H1 (cell line): ENCODE results near the gene RABGAP1. TPM values are rescaled to one million over a fixed set of nuclear protein-coding genes. Genes with fewer than 3 reads are reported as not detected.

ENCODE experiments used
- CTCF ChIA-PET: fragments of 300-600 bp; sonication (Branson Sonifier 250); formaldehyde crosslinking; loops from one replicate; lab custom pipeline; 2021; ENCODE audit not compliant: partially characterized antibody; lab: Charles Lee
- POLR2A ChIA-PET: fragments of 300-600 bp; sonication (Branson Sonifier 250); formaldehyde crosslinking; loops from one replicate; lab custom pipeline; 2021; ENCODE audit warnings: inconsistent platforms; ENCODE audit not compliant: partially characterized antibody; lab: Charles Lee
- DNase-seq, 2 experiments: peaks; one replicate each; pipeline versions ENCODE4 v3.0.0 to v3.0.0-alpha.2; 2010 to 2022; ENCODE audit warnings: low spot score in 2 of 2, low read depth in 1 of 2, mixed read lengths in 1 of 2
- FAIRE-seq: peaks from 2 replicates; lab custom pipeline; 2011; peaks lifted over from hg19 to GRCh38; lab: Jason Lieb, UNC
- H2AFZ ChIP-seq: 2 replicates; pipeline ENCODE4 v1.8.1; 2012; ENCODE audit warnings: low read length, inconsistent platforms
- H2AK5ac ChIP-seq: 2 replicates; pipeline ENCODE4 v1.6.1; 2013; ENCODE audit warnings: low read depth, low read length
- H2BK120ac ChIP-seq: replicated peaks from 2 replicates; pipeline ENCODE3; 2013; ENCODE audit warnings: low read depth, low read length, inconsistent platforms
- H2BK12ac ChIP-seq: 2 replicates; pipeline ENCODE4 v1.6.1; 2013; ENCODE audit warnings: low read depth, low read length
- H2BK15ac ChIP-seq: 2 replicates; pipeline ENCODE4 v1.6.1; 2013; ENCODE audit warnings: low read length
- H2BK20ac ChIP-seq: 2 replicates; pipeline ENCODE4 v1.6.1; 2013; ENCODE audit warnings: low read length
- H2BK5ac ChIP-seq: 2 replicates; pipeline ENCODE4 v1.6.1; 2013; ENCODE audit warnings: low read depth, low read length
- H3K14ac ChIP-seq: 2 replicates; pipeline ENCODE4 v1.6.1; 2013; ENCODE audit warnings: inconsistent platforms; ENCODE audit not compliant: insufficient read length
- H3K18ac ChIP-seq: 2 replicates; pipeline ENCODE4 v1.6.1; 2013; ENCODE audit warnings: low read length; ENCODE audit errors: extremely low read depth
- H3K23ac ChIP-seq: 2 replicates; pipeline ENCODE4 v1.6.1; 2013; ENCODE audit warnings: inconsistent platforms; ENCODE audit not compliant: insufficient read length
- H3K23me2 ChIP-seq: 2 replicates; pipeline ENCODE4 v1.6.1; 2013; ENCODE audit warnings: low read depth, low read length
- H3K27ac ChIP-seq: 2 replicates; pipeline ENCODE4 v1.6.1; 2011; ENCODE audit warnings: low read depth, low read length, inconsistent platforms
- H3K27me3 ChIP-seq, 4 experiments: replicated peaks in 1 of 4; 1 replicate in 1 of 4; 2 replicates in 3 of 4; pipeline versions ENCODE4 v1.6.1 to v1.8.1; 2011 to 2013; ENCODE audit warnings: low read length in 3 of 4, mild to moderate bottlenecking in 3 of 4, inconsistent platforms in 2 of 4, mixed read lengths in 2 of 4, moderate library complexity in 1 of 4; ENCODE audit not compliant: control insufficient read depth in 3 of 4, insufficient read depth in 3 of 4; ENCODE audit errors: extremely low read depth in 1 of 4
- H3K36me3 ChIP-seq, 4 experiments: 2 replicates each; pipeline versions ENCODE4 v1.6.1 to v1.8.1; 2011 to 2013; ENCODE audit warnings: mild to moderate bottlenecking in 4 of 4, low read length in 3 of 4, moderate library complexity in 2 of 4, control low read depth in 1 of 4, inconsistent platforms in 1 of 4; ENCODE audit not compliant: insufficient read depth in 4 of 4, control insufficient read depth in 2 of 4
- H3K4ac ChIP-seq: replicated peaks from 2 replicates; pipeline ENCODE3; 2013; ENCODE audit warnings: low read length, low read depth, mixed read lengths, inconsistent platforms; ENCODE audit not compliant: insufficient read length
- H3K4me1 ChIP-seq, 4 experiments: replicated peaks in 1 of 4; 1 replicate in 1 of 4; 2 replicates in 3 of 4; pipeline versions ENCODE4 v1.6.1 to v1.8.1; 2011 to 2013; ENCODE audit warnings: low read length in 3 of 4, inconsistent platforms in 2 of 4, mixed read lengths in 1 of 4; ENCODE audit not compliant: insufficient read depth in 4 of 4, control insufficient read depth in 3 of 4
- H3K4me2 ChIP-seq, 2 experiments: 2 replicates each; pipeline versions ENCODE4 v1.6.1 to v1.8.1; 2011 to 2013; ENCODE audit warnings: low read depth in 2 of 2, low read length in 2 of 2, control low read depth in 1 of 2, inconsistent platforms in 1 of 2, mild to moderate bottlenecking in 1 of 2; ENCODE audit not compliant: insufficient read depth in 1 of 2
- H3K4me3 ChIP-seq, 4 experiments: fragments of 200-600, 300-600 bp in 1 of 4; sonication (generic), shearing (Covaris generic), sonication (Bioruptor Twin) in 1 of 4; 2 replicates each; pipeline versions ENCODE4 v1.5.1 to v1.8.1; 2011 to 2016; ENCODE audit warnings: low read length in 4 of 4, low read depth in 3 of 4, control low read depth in 2 of 4, inconsistent platforms in 2 of 4, mild to moderate bottlenecking in 2 of 4, mixed read lengths in 1 of 4, moderate library complexity in 1 of 4; ENCODE audit not compliant: insufficient read depth in 2 of 4; ENCODE audit errors: extremely low read depth in 1 of 4
- H3K56ac ChIP-seq: replicated peaks from 2 replicates; pipeline ENCODE3; 2013; ENCODE audit warnings: low read depth, mild to moderate bottlenecking, mixed read lengths, low read length, inconsistent platforms; ENCODE audit not compliant: insufficient read length
- H3K79me1 ChIP-seq: 2 replicates; pipeline ENCODE4 v1.6.1; 2013; ENCODE audit warnings: low read depth, low read length, control low read depth
- H3K79me2 ChIP-seq, 2 experiments: 2 replicates each; pipeline versions ENCODE4 v1.6.1 to v1.8.1; 2012 to 2013; ENCODE audit warnings: low read length in 2 of 2, mild to moderate bottlenecking in 2 of 2, inconsistent platforms in 1 of 2; ENCODE audit not compliant: insufficient read depth in 2 of 2, control insufficient read depth in 1 of 2
- H3K9ac ChIP-seq, 4 experiments: replicated peaks in 1 of 4; 1 replicate in 1 of 4; 2 replicates in 3 of 4; pipeline versions ENCODE4 v1.6.1 to v1.8.1; 2011 to 2013; ENCODE audit warnings: low read depth in 3 of 4, low read length in 3 of 4, control low read depth in 2 of 4, mild to moderate bottlenecking in 2 of 4, moderate library complexity in 2 of 4, inconsistent platforms in 1 of 4; ENCODE audit errors: extremely low read depth in 1 of 4
- H3K9me3 ChIP-seq, 2 experiments: 2 replicates each; pipeline versions ENCODE4 v1.6.1 to v1.8.1; 2012 to 2013; ENCODE audit warnings: mild to moderate bottlenecking in 2 of 2, moderate library complexity in 2 of 2, control low read depth in 1 of 2, inconsistent platforms in 1 of 2, low read depth in 1 of 2, low read length in 1 of 2, mixed read lengths in 1 of 2; ENCODE audit not compliant: insufficient read depth in 2 of 2
- H4K20me1 ChIP-seq, 2 experiments: replicated peaks in 1 of 2; 2 replicates each; pipeline versions ENCODE3 to v1.8.1; 2011 to 2013; ENCODE audit warnings: inconsistent platforms in 2 of 2, low read length in 2 of 2, mild to moderate bottlenecking in 1 of 2; ENCODE audit not compliant: insufficient read depth in 2 of 2, control insufficient read depth in 1 of 2
- H4K5ac ChIP-seq: 2 replicates; pipeline ENCODE4 v1.6.1; 2013; ENCODE audit warnings: low read length, low read depth, mixed read lengths, inconsistent platforms; ENCODE audit not compliant: insufficient read length
- H4K8ac ChIP-seq: 2 replicates; pipeline ENCODE4 v1.8.0; 2013; ENCODE audit warnings: mild to moderate bottlenecking, moderate library complexity, low read length, inconsistent platforms; ENCODE audit not compliant: insufficient read depth; ENCODE audit errors: extremely low read depth
- H4K91ac ChIP-seq: replicated peaks from 2 replicates; pipeline ENCODE3; 2013; ENCODE audit warnings: low read length, mixed read lengths, inconsistent platforms; ENCODE audit not compliant: insufficient read length
- ASH2L ChIP-seq: fragments of 200-600, 300-600 bp; sonication (generic); IDR thresholded peaks from one replicate; pipeline ENCODE4 v1.7.1; 2017; ENCODE audit warnings: low read length
- BACH1 ChIP-seq: IDR thresholded peaks from 2 replicates; pipeline ENCODE4 v1.6.1; 2012; ENCODE audit warnings: low read length, improper control_type of control experiment
- CBX8 ChIP-seq: fragments of 300-800, 300-1000 bp; sonication (generic); IDR thresholded peaks from 2 replicates; pipeline ENCODE4 v1.7.1; 2016; ENCODE audit warnings: low read depth, low read length, borderline replicate concordance
- EZH2 ChIP-seq: fragments of 200-600 bp; sonication (generic); IDR thresholded peaks from 2 replicates; pipeline ENCODE4 v1.7.1; 2012; ENCODE audit warnings: low read depth, mild to moderate bottlenecking, moderate library complexity, low read length, inconsistent platforms; ENCODE audit not compliant: severe bottlenecking
- FOSL1 ChIP-seq: IDR thresholded peaks from 2 replicates; pipeline ENCODE4 v1.6.1; 2011; ENCODE audit warnings: mild to moderate bottlenecking, low read depth, low read length, moderate library complexity; ENCODE audit not compliant: insufficient read depth
- MAFK ChIP-seq: IDR thresholded peaks from 2 replicates; pipeline ENCODE4 v1.6.1; 2012; ENCODE audit warnings: low read depth, mild to moderate bottlenecking, improper control_type of control experiment, low read length
- POLR2AphosphoS5 ChIP-seq: IDR thresholded peaks from 2 replicates; pipeline ENCODE4 v1.6.1; 2011; ENCODE audit warnings: low read depth, low read length
- SIRT6 ChIP-seq: IDR thresholded peaks from one replicate; pipeline ENCODE4 v1.7.1; 2012; ENCODE audit warnings: low read length, inconsistent platforms
- SP1 ChIP-seq: IDR thresholded peaks from 2 replicates; pipeline ENCODE4 v1.6.1; 2011; ENCODE audit warnings: low read depth, low read length
- SP2 ChIP-seq: IDR thresholded peaks from 2 replicates; pipeline ENCODE4 v1.6.1; 2012; ENCODE audit warnings: mild to moderate bottlenecking, low read length, inconsistent platforms
- TAF1 ChIP-seq: IDR thresholded peaks from 2 replicates; pipeline ENCODE4 v1.6.1; 2011; ENCODE audit warnings: mild to moderate bottlenecking, low read depth, low read length
- TEAD4 ChIP-seq: IDR thresholded peaks from 2 replicates; pipeline ENCODE4 v1.6.1; 2012; ENCODE audit warnings: low read depth, low read length, inconsistent platforms, mixed read lengths
- WGBS, 2 experiments: shearing (Covaris generic) in 1 of 2; methylation state at CpG; one replicate each; pipeline versions ENCODE4 v1.1.6 to v1.1.7; 2013 to 2015; ENCODE audit warnings: low lambda C conversion rate in 2 of 2, mixed read lengths in 2 of 2, inconsistent platforms in 1 of 2, low coverage in 1 of 2, missing lambda C conversion rate in 1 of 2; ENCODE audit not compliant: insufficient replicate concordance in 2 of 2, insufficient coverage in 1 of 2, insufficient read length in 1 of 2; ENCODE audit errors: extremely low coverage in 1 of 2, missing lambda C conversion rate in 1 of 2; 5-methylcytosine and 5-hydroxymethylcytosine counted together
- polyA plus RNA-seq, 7 experiments: library from polyadenylated mRNA; depleted of rRNA in 3 of 7; stranded (reverse) in 5 of 7; unstranded in 2 of 7; fragments of >200 nt in 5 of 7; fragments of 200-250 nt in 2 of 7; gene quantifications; 1 replicate in 5 of 7; 2 replicates in 1 of 7; 4 replicates in 1 of 7; pipeline versions ENCODE4 v1.2.1 to v1.2.3, GENCODE V29; 2011 to 2013; ENCODE audit warnings: missing spikeins in 2 of 7, mixed read lengths in 2 of 7
- total RNA-seq: library from RNA; stranded (reverse); fragmentation: NEBNext Ultra II Directional; extraction: Animal tissue kit (Norgen Biotek cat#: 25700); gene quantifications from 2 replicates; pipeline ENCODE4 v1.2.1, GENCODE V29; 2021
- TF ChIP-seq, protein P1 (sequence below): IDR thresholded peaks from 2 replicates; pipeline ENCODE4 v1.6.1; 2012; ENCODE audit warnings: low read length, inconsistent platforms

Gene RABGAP1
- total and polyA plus RNA-seq, 2 of the 8 experiments (the other 6 are each of a cell fraction or from before 2014, with no cell fraction given), result 15.7 to 38.3 TPM

DNA sequence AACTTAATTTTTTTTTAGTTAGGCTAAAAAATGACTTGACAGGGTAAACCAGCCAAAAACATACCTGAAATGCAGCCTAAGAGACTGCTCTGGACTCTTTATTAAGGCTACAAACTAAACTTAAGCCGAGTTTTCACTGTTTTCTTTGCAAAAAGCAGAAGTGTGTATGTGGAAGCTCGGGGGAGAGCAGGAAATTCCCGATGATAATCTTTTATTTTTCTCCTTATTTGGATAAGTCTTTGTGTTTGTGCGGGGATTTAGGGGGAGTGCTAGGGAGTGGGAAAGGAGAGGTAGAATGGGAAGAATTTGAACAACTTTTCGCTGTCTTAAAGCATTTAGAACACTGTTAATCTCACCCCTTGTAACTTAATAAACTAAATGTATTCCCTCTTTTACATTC lies 61.9 kb downstream of the RABGAP1 start:
- Histone ChIP-seq H3K36me3 (peaks cover 0 to 41% (median 10%) of the 10 kb centered on the region in 4 experiments; a peak in 5 of 8 replicates), H2AK5ac (no peak overlapping the region), H3K79me1 (no peaks in the 10 kb centered on the region), H3K27ac (no peak overlapping the region), H2BK5ac (no peak overlapping the region), H3K9me3 (no peaks in the 10 kb centered on the region), H2AFZ (no peak overlapping the region), H3K4ac (no peak overlapping the region), H2BK120ac (no peak overlapping the region), H3K4me3 (no peak overlapping the region), H3K23me2 (no peaks in the 10 kb centered on the region), H3K9ac (no peak overlapping the region), H2BK15ac (no peak overlapping the region), H3K23ac (no peak overlapping the region), H3K79me2 (no peaks in the 10 kb centered on the region), H3K18ac (no peak overlapping the region), H3K4me1 (no peaks in the 10 kb centered on the region), H4K20me1 (no peaks in the 10 kb centered on the region), H4K91ac (no peak overlapping the region), H2BK12ac (no peak overlapping the region), H2BK20ac (no peak overlapping the region), H4K8ac (no peak overlapping the region), H3K56ac (no peak overlapping the region), H4K5ac (no peak overlapping the region), H3K27me3 (no peaks in the 10 kb centered on the region), H3K4me2 (no peak overlapping the region), H3K14ac (no peak overlapping the region)
- TF ChIP-seq SP1 (no peak), TEAD4 (no peak), SIRT6 (no peak), BACH1 (no peak), CBX8 (no peak), POLR2AphosphoS5 (no peak), TAF1 (no peak), ASH2L (no peak), SP2 (no peak), MAFK (no peak), FOSL1 (no peak), EZH2 (no peak)
- TF ChIP-seq, protein P1, sequence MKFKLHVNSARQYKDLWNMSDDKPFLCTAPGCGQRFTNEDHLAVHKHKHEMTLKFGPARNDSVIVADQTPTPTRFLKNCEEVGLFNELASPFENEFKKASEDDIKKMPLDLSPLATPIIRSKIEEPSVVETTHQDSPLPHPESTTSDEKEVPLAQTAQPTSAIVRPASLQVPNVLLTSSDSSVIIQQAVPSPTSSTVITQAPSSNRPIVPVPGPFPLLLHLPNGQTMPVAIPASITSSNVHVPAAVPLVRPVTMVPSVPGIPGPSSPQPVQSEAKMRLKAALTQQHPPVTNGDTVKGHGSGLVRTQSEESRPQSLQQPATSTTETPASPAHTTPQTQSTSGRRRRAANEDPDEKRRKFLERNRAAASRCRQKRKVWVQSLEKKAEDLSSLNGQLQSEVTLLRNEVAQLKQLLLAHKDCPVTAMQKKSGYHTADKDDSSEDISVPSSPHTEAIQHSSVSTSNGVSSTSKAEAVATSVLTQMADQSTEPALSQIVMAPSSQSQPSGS, result no peak
- DNase-seq, result no peak
- FAIRE-seq, result no peak
- 89% methylated on average over 5 of the region's 5 CpGs; no CpG with 5 or more reads in 1 of the 2 experiments for WGBS, 2 experiments
- POLR2A ChIA-PET, result no interaction called here
- CTCF ChIA-PET, result no interaction called here
